Measurements from ENCODE around the gene MRGPRX2.

Gene MRGPRX2

GRCh38 chr11:19091366-19091765, 30.8 kb upstream of the MRGPRX2 start:
- Histone ChIP-seq H3K27me3 (ENCODE audit: control insufficient read depth, low read length) (peaks cover 10% of the 10 kb centered on the region; the same call in 1 of the 2 replicates), H3K9me2 (replicated peaks; ENCODE audit: control insufficient read depth, low read length) (no peaks in the 10 kb centered on the region), H4K20me1 (ENCODE audit: control insufficient read depth, insufficient read depth, low read depth, low read length) (no peaks in the 10 kb centered on the region), H3K9me3 (ENCODE audit: control insufficient read depth, insufficient read depth, low read length) (no peaks in the 10 kb centered on the region), H3K4me1 (ENCODE audit: control insufficient read depth, low read length) (no peaks in the 10 kb centered on the region), H3F3A (ENCODE audit: control insufficient read depth, insufficient read depth) (no peaks in the 10 kb centered on the region), H3K79me2 (ENCODE audit: control insufficient read depth, low read length) (no peaks in the 10 kb centered on the region), H3K4me2 (ENCODE audit: low read length) (no peak overlapping the region), H3K27ac (ENCODE audit: low read depth, low read length) (no peak overlapping the region), H3K36me3 (ENCODE audit: control insufficient read depth, low read length) (no peaks in the 10 kb centered on the region), H3K4me3 (ENCODE audit: low read length) (no peak overlapping the region)
- TF ChIP-seq EZH2phosphoT487 (IDR thresholded peaks at IDR 0.05; ENCODE audit: borderline replicate concordance, low read length): no peak
- no peak for TF ChIP-seq CTCF (IDR thresholded peaks at IDR 0.05; ENCODE audit: low read depth, low read length, poor library complexity, severe bottlenecking)

GRCh38 chr11:19089421-19089820, 28.9 kb upstream of the MRGPRX2 start:
- H3K4me2 ChIP-seq (ENCODE audit: low read length): no peak overlapping the region
- no peaks in the 10 kb centered on the region for H3K36me3 ChIP-seq (ENCODE audit: control insufficient read depth, low read length)
- TF ChIP-seq EZH2phosphoT487 (IDR thresholded peaks at IDR 0.05; ENCODE audit: borderline replicate concordance, low read length) (no peak), CTCF (IDR thresholded peaks at IDR 0.05; ENCODE audit: low read depth, low read length, poor library complexity, severe bottlenecking) (no peak)
- no peaks in the 10 kb centered on the region for H4K20me1 ChIP-seq (ENCODE audit: control insufficient read depth, insufficient read depth, low read depth, low read length)
- no peaks in the 10 kb centered on the region for H3K79me2 ChIP-seq (ENCODE audit: control insufficient read depth, low read length)
- H3K27ac ChIP-seq (ENCODE audit: low read depth, low read length): no peak overlapping the region
- H3F3A ChIP-seq (ENCODE audit: control insufficient read depth, insufficient read depth): no peaks in the 10 kb centered on the region
- no peaks in the 10 kb centered on the region for H3K9me2 ChIP-seq (replicated peaks; ENCODE audit: control insufficient read depth, low read length)
- H3K4me1 ChIP-seq (ENCODE audit: control insufficient read depth, low read length): no peaks in the 10 kb centered on the region
- H3K27me3 ChIP-seq (ENCODE audit: control insufficient read depth, low read length): peaks cover 10% of the 10 kb centered on the region; the same call in 1 of the 2 replicates
- H3K9me3 ChIP-seq (ENCODE audit: control insufficient read depth, insufficient read depth, low read length): no peaks in the 10 kb centered on the region
- H3K4me3 ChIP-seq (ENCODE audit: low read length): no peak overlapping the region

GRCh38 chr11:19088791-19089190, 28.3 kb upstream of the MRGPRX2 start:
- no peaks in the 10 kb centered on the region for H3K4me1 ChIP-seq (ENCODE audit: control insufficient read depth, low read length)
- no peak overlapping the region for H3K27ac ChIP-seq (ENCODE audit: low read depth, low read length)
- no peak overlapping the region for H3K4me3 ChIP-seq (ENCODE audit: low read length)
- TF ChIP-seq EZH2phosphoT487 (IDR thresholded peaks at IDR 0.05; ENCODE audit: borderline replicate concordance, low read length): no peak
- no peak for TF ChIP-seq CTCF (IDR thresholded peaks at IDR 0.05; ENCODE audit: low read depth, low read length, poor library complexity, severe bottlenecking)
- no peaks in the 10 kb centered on the region for H3K36me3 ChIP-seq (ENCODE audit: control insufficient read depth, low read length)
- no peaks in the 10 kb centered on the region for H3K9me2 ChIP-seq (replicated peaks; ENCODE audit: control insufficient read depth, low read length)
- H3K4me2 ChIP-seq (ENCODE audit: low read length): no peak overlapping the region
- no peaks in the 10 kb centered on the region for H4K20me1 ChIP-seq (ENCODE audit: control insufficient read depth, insufficient read depth, low read depth, low read length)
- H3K9me3 ChIP-seq (ENCODE audit: control insufficient read depth, insufficient read depth, low read length): no peaks in the 10 kb centered on the region
- H3K27me3 ChIP-seq (ENCODE audit: control insufficient read depth, low read length): peaks cover 10% of the 10 kb centered on the region; the same call in 1 of the 2 replicates
- no peaks in the 10 kb centered on the region for H3F3A ChIP-seq (ENCODE audit: control insufficient read depth, insufficient read depth)
- H3K79me2 ChIP-seq (ENCODE audit: control insufficient read depth, low read length): no peaks in the 10 kb centered on the region
